Activated naive CD8-positive, alpha-beta T cell treated with anti-CD3 and anti-CD28 coated beads, Interleukin-2, amount 50 U/mL, for 24 hours (primary cell): ENCODE measurements around the gene CST11.
"Not testable (repeated sequence)": the region's sequence is repeated elsewhere in the genome, so short reads cannot be mapped to it uniquely, and the experiment has no call there.

Source experiments
- ATAC-seq: fragments of 150-1000 bp; cut with Tn5 transposase; one replicate; pipeline ENCODE4 v1.10.0; 2021
- DNase-seq: peaks from one replicate; pipeline ENCODE4 v3.0.0; 2021
- H3K27ac Mint-ChIP-seq: one replicate; pipeline ENCODE4 v1.8.0; 2021; ENCODE audit warnings: mild to moderate bottlenecking, mixed read lengths
- H3K27me3 Mint-ChIP-seq: one replicate; pipeline ENCODE4 v1.8.0; 2021; ENCODE audit warnings: mixed read lengths
- H3K36me3 Mint-ChIP-seq: one replicate; pipeline ENCODE4 v1.8.0; 2021; ENCODE audit warnings: low read depth, mixed read lengths
- H3K4me1 Mint-ChIP-seq: one replicate; pipeline ENCODE4 v1.8.0; 2021; ENCODE audit warnings: mixed read lengths
- H3K4me3 Mint-ChIP-seq: one replicate; pipeline ENCODE4 v1.8.0; 2021; ENCODE audit warnings: mild to moderate bottlenecking, moderate library complexity, mixed read lengths
- H3K9me3 Mint-ChIP-seq: one replicate; pipeline ENCODE4 v1.8.0; 2021; ENCODE audit warnings: mixed read lengths

CST11 gene

DNA sequence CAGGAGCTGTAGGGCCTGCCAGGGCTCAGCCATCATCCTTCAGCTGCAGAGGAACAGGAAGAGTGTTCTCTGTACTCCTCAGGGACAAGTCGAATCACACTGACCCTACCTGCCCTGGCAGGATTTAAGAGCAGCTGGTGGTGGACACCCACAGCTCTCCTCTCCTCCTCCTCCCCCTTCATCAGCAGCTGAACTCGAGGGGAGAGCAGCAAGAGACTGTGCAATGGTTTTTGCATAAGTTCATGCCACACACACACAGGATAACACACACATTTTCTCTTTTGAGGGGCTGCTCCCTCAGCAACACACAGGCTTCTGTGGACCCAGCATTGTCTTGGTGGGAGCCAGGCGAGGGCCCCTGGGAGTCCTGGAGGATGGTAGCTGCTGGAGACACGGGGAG is at the start of gene CST11:
CST11 (minus strand) TSS at position 101 of the 400 bp plus-strand sequence; CDS start at position 36, 65 bp downstream.
- Mint-ChIP-seq H3K4me1 (peaks cover 25% of the 10 kb centered on the region), H3K36me3 (no peaks in the 10 kb centered on the region), H3K9me3 (no peaks in the 10 kb centered on the region), H3K4me3 (no peak within 1 kb of the TSS), H3K27ac (no peak within 1 kb of the TSS), H3K27me3 (peaks cover 4% of the 10 kb centered on the region)
- no peak for DNase-seq
- ATAC-seq, result no peak

DNA sequence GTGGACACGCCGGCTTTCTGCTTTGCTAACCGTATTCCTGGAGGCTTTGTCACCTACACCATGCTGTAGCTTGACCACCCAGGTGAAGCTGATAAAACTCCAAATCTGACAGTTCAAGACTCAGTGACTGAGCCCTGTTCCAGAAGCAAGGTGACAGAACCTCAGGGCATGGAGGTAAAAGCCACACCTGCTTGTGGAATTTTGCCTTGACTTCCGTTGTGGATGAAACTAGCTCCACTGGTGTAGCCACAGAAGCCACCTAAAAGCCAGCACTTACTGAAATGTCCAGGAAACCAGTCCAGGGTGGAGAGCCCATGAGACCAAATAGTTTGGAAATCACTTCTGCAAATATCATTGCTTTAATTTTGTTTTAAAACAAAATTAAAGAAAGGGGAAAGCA is 49.2 kb upstream of the CST11 start:
- peaks cover 10% of the 10 kb centered on the region for H3K4me1 Mint-ChIP-seq
- peaks cover 27% of the 10 kb centered on the region for H3K27me3 Mint-ChIP-seq
- no peak for ATAC-seq
- no peak overlapping the region for H3K27ac Mint-ChIP-seq
- DNase-seq, result no peak
- H3K9me3 Mint-ChIP-seq, result peaks cover 7% of the 10 kb centered on the region
- no peak overlapping the region for H3K4me3 Mint-ChIP-seq
- peaks cover 2% of the 10 kb centered on the region for H3K36me3 Mint-ChIP-seq

DNA sequence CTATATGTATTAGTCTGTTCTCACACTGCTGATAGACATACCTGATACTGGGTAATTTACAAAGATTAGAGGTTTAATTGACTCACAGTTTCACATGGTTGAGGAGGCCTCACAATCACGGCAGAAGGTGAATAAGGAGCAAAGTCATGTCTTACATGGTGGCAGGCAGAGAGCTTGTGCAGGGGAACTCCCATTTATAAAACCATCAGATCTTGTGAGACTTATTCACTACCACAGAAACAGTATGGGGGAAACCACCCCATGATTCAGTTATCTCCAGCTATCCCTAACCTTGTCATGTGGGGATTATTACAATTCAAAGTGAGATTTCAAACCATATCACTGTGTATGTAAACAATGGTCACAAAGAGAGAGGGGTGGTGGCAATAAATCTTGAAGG is 44.9 kb upstream of the CST11 start:
- Mint-ChIP-seq H3K27ac (peak overlapping the region; percentile 53), H3K4me3 (no peak overlapping the region)

GRCh38 chr20:23493172-23493772 is 40.6 kb upstream of the CST11 start:
- peaks cover 15% of the 10 kb centered on the region for H3K9me3 Mint-ChIP-seq
- peaks cover 2% of the 10 kb centered on the region for H3K27me3 Mint-ChIP-seq
- H3K36me3 Mint-ChIP-seq, result peaks cover 2% of the 10 kb centered on the region
- DNase-seq (no peak), ATAC-seq (no peak)
- no peak overlapping the region for H3K4me3 Mint-ChIP-seq
- peaks cover 20% of the 10 kb centered on the region for H3K4me1 Mint-ChIP-seq
- H3K27ac Mint-ChIP-seq, result no peak overlapping the region

More for the DNA sequence above, 44.9 kb upstream of the CST11 start:
- peaks cover 15% of the 10 kb centered on the region for H3K9me3 Mint-ChIP-seq
- H3K27me3 Mint-ChIP-seq, result peaks cover 16% of the 10 kb centered on the region
- DNase-seq (peak; percentile 9), ATAC-seq (peak; percentile 95)
- peaks cover 12% of the 10 kb centered on the region for H3K4me1 Mint-ChIP-seq
- H3K36me3 Mint-ChIP-seq, result peaks cover 2% of the 10 kb centered on the region

GRCh38 chr20:23492292-23492691 is 39.6 kb upstream of the CST11 start:
- Mint-ChIP-seq H3K4me3 (no peak overlapping the region), H3K4me1 (peaks cover 13% of the 10 kb centered on the region), H3K27me3 (no peaks in the 10 kb centered on the region), H3K9me3 (peaks cover 9% of the 10 kb centered on the region), H3K36me3 (no peaks in the 10 kb centered on the region), H3K27ac (no peak overlapping the region)
- peak; percentile 38 for DNase-seq
- peak; percentile 88 for ATAC-seq

GRCh38 chr20:23490817-23491216 is 38.1 kb upstream of the CST11 start, which contains the start of gene CST8:
Gene CST8, plus strand, starts transcription at chr20:23491117. Its CDS starts 551 bp downstream, at chr20:23491668.
- peaks cover 8% of the 10 kb centered on the region for H3K4me1 Mint-ChIP-seq
- no peak within 1 kb of the TSS for H3K27ac Mint-ChIP-seq
- DNase-seq (no peak), ATAC-seq (no peak)
- no peaks in the 10 kb centered on the region for H3K9me3 Mint-ChIP-seq
- no peak within 1 kb of the TSS for H3K4me3 Mint-ChIP-seq
- no peaks in the 10 kb centered on the region for H3K36me3 Mint-ChIP-seq
- H3K27me3 Mint-ChIP-seq, result no peaks in the 10 kb centered on the region

- Mint-ChIP-seq H3K36me3 (no peaks in the 10 kb centered on the region), H3K27ac (no peak overlapping the region), H3K27me3 (no peaks in the 10 kb centered on the region), H3K4me1 (peaks cover 8% of the 10 kb centered on the region), H3K9me3 (no peaks in the 10 kb centered on the region), H3K4me3 (no peak overlapping the region)
- ATAC-seq (no peak), DNase-seq (no peak)
Measured at GRCh38 chr20:23488996-23489395, 36.3 kb upstream of the CST11 start.

DNA sequence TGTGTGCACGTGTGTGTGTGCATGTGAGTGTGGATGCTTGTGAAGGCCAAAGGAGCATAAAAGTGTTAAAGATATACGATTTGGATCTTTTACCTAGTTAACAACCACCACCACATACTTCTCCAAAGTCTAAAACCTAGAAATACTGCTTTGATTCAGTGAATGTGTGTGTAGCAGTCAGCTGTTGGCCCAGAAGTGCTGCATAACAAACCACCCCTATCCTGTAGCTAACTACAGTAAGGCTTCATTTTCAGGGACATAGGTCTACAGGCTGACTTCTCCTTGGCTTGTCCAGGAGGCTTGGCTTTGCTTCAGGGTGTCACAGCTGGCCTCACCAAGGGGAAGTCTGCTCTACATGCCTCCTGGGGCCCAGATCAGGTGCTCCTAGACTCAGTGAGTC is 35.8 kb upstream of the CST11 start:
- Mint-ChIP-seq H3K4me1 (peaks cover 8% of the 10 kb centered on the region), H3K27ac (no peak overlapping the region), H3K36me3 (no peaks in the 10 kb centered on the region), H3K27me3 (no peaks in the 10 kb centered on the region), H3K4me3 (no peak overlapping the region), H3K9me3 (no peaks in the 10 kb centered on the region)
- ATAC-seq, result no peak
- no peak for DNase-seq

- DNase-seq (no peak), ATAC-seq (no peak)
- no peaks in the 10 kb centered on the region for H3K36me3 Mint-ChIP-seq
- no peak overlapping the region for H3K4me3 Mint-ChIP-seq
- no peaks in the 10 kb centered on the region for H3K9me3 Mint-ChIP-seq
- no peaks in the 10 kb centered on the region for H3K4me1 Mint-ChIP-seq
- no peak overlapping the region for H3K27ac Mint-ChIP-seq
- H3K27me3 Mint-ChIP-seq, result peaks cover 4% of the 10 kb centered on the region
Measured at GRCh38 chr20:23484081-23484480, 31.4 kb upstream of the CST11 start.

GRCh38 chr20:23482138-23482537 is 29.5 kb upstream of the CST11 start:
- DNase-seq, result no peak
- no peak overlapping the region for H3K4me3 Mint-ChIP-seq
- H3K27me3 Mint-ChIP-seq, result peaks cover 4% of the 10 kb centered on the region
- H3K9me3 Mint-ChIP-seq, result no peaks in the 10 kb centered on the region
- ATAC-seq, result no peak
- H3K4me1 Mint-ChIP-seq, result no peaks in the 10 kb centered on the region
- H3K27ac Mint-ChIP-seq, result no peak overlapping the region
- no peaks in the 10 kb centered on the region for H3K36me3 Mint-ChIP-seq

- ATAC-seq (peak; percentile 22), DNase-seq (no peak)
- Mint-ChIP-seq H3K4me1 (no peaks in the 10 kb centered on the region), H3K4me3 (no peak overlapping the region), H3K36me3 (no peaks in the 10 kb centered on the region), H3K9me3 (no peaks in the 10 kb centered on the region), H3K27ac (no peak overlapping the region), H3K27me3 (peaks cover 4% of the 10 kb centered on the region)
Measured at GRCh38 chr20:23479043-23479442, 26.4 kb upstream of the CST11 start.

DNA sequence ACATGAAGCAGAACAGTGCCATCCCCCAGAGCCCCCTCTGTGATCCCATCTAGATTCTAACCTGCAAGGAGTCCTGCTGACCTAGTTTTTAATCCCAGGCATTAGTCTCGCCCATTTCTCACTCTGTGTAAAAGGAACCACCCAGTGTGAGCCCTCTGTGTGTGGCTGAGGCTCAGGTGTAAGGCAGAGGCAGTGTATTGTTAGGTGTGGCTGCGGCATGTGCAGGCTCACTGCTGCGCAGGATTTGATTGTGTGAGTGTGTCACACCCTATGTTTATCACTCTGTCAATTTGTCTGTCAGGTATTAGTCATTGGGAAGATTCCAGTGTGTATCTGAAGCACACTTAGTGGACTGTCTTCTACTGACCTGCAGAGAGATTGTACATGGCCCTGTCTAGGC is 24.5 kb upstream of the CST11 start:
- DNase-seq (no peak), ATAC-seq (no peak)
- H3K27me3 Mint-ChIP-seq, result peaks cover 4% of the 10 kb centered on the region
- H3K27ac Mint-ChIP-seq, result no peak overlapping the region
- H3K4me1 Mint-ChIP-seq, result no peaks in the 10 kb centered on the region
- H3K9me3 Mint-ChIP-seq, result no peaks in the 10 kb centered on the region
- no peaks in the 10 kb centered on the region for H3K36me3 Mint-ChIP-seq
- no peak overlapping the region for H3K4me3 Mint-ChIP-seq

GRCh38 chr20:23476015-23476754 is 23.5 kb upstream of the CST11 start:
- Mint-ChIP-seq H3K36me3 (no peaks in the 10 kb centered on the region), H3K4me3 (no peak overlapping the region), H3K9me3 (no peaks in the 10 kb centered on the region), H3K4me1 (no peaks in the 10 kb centered on the region), H3K27me3 (peaks cover 2% of the 10 kb centered on the region), H3K27ac (no peak overlapping the region)
- DNase-seq, result no peak
- ATAC-seq, result no peak

DNA sequence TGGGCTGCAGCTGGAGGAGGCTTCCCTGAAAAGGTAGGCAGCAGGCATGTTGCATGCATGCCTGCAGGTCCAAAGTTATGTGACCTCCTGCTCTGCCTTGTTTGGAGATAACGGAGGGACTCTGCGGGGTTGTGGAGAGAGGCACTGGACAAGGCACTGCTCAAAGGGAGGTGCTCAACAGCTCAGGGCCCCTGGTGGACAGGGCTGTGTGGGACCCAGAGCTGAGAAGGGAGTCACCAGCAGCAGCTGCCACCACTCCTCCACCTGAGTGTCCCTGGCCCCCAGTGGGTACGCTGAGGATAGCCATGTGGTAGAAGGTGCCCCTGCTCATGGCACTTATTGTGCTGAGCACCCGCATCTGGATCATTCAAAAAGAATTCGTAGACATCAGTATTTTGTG is 22.7 kb upstream of the CST11 start:
- Mint-ChIP-seq H3K27me3 (peaks cover 2% of the 10 kb centered on the region), H3K36me3 (no peaks in the 10 kb centered on the region), H3K4me3 (no peak overlapping the region), H3K27ac (no peak overlapping the region), H3K9me3 (no peaks in the 10 kb centered on the region), H3K4me1 (no peaks in the 10 kb centered on the region)
- DNase-seq, result no peak
- ATAC-seq, result peak; percentile 28

- not testable (repeated sequence) for H3K4me1 Mint-ChIP-seq
Measured at GRCh38 chr20:23473293-23473692, 20.6 kb upstream of the CST11 start.

More at GRCh38 chr20:23473293-23473692, 20.6 kb upstream of the CST11 start:
- H3K9me3 Mint-ChIP-seq, H3K27me3 Mint-ChIP-seq, DNase-seq, ATAC-seq, H3K36me3 Mint-ChIP-seq, H3K4me3 Mint-ChIP-seq, H3K27ac Mint-ChIP-seq: not testable (repeated sequence)
